Measurements from ENCODE around the gene BICRAL.

DNA sequence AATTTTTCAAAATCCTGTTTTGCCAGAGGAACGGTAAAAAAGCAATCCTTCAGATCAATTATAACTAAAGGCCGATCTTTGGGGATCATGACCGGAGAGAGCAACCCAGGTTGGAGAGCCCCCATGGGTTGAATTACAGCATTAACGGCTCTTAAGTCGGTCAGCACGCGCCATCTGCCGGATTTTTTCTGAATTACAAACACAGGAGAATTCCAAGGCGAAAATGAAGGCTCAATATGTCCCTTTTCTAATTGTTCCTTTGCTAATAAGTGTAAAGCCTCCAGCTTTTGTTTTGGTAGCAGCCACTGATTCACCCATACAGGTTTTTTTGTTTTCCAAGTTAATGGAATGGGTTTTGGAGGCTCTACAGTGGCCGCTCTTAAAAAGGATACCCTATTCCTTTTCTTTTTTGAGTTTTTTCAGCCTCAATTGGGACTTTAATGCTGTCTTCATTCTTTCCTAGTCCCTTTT is 117.1 kb downstream of the BICRAL start:
- no peak for TF ChIP-seq EZH2phosphoT487 (IDR thresholded peaks at IDR 0.05; ENCODE audit: low read depth)
- TF ChIP-seq, protein P1, sequence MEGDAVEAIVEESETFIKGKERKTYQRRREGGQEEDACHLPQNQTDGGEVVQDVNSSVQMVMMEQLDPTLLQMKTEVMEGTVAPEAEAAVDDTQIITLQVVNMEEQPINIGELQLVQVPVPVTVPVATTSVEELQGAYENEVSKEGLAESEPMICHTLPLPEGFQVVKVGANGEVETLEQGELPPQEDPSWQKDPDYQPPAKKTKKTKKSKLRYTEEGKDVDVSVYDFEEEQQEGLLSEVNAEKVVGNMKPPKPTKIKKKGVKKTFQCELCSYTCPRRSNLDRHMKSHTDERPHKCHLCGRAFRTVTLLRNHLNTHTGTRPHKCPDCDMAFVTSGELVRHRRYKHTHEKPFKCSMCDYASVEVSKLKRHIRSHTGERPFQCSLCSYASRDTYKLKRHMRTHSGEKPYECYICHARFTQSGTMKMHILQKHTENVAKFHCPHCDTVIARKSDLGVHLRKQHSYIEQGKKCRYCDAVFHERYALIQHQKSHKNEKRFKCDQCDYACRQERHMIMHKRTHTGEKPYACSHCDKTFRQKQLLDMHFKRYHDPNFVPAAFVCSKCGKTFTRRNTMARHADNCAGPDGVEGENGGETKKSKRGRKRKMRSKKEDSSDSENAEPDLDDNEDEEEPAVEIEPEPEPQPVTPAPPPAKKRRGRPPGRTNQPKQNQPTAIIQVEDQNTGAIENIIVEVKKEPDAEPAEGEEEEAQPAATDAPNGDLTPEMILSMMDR (IDR thresholded peaks at IDR 0.05; ENCODE audit: low read depth, low read length), result peak; percentile 79

Data from OCI-LY3 (cell line).